ENCODE measurements around the gene SLC25A26.

SLC25A26 gene

DNA sequence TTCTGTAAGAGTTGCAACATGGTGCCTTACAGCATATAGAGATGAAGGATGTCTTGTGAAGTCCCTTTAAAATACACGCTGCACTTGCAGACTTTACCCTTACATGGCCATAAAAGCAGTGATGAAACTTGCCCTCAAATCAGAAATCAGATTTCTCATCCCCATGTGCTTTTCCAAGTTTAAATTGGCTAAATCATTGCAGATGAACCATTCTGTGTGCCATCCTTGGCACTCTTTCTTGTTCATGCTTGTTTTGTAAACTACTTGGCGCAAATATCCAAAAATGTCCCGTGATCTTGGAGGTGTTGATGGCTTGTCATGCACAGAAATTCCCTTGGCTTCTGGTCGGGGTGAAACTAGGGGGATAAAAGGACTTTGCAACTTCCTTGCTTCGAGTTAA lies 144.3 kb downstream of the SLC25A26 start:
- Mint-ChIP-seq H3K9me3 (no peaks in the 10 kb centered on the region), H3K27me3 (ENCODE audit: low read depth, poor library complexity) (peaks cover 4% of the 10 kb centered on the region), H3K27ac (no peak overlapping the region), H3K4me1 (peaks cover 31% of the 10 kb centered on the region), H3K4me3 (no peak overlapping the region), H3K36me3 (ENCODE audit: low read depth) (peaks cover 1% of the 10 kb centered on the region)
- TF ChIP-seq, protein P1, sequence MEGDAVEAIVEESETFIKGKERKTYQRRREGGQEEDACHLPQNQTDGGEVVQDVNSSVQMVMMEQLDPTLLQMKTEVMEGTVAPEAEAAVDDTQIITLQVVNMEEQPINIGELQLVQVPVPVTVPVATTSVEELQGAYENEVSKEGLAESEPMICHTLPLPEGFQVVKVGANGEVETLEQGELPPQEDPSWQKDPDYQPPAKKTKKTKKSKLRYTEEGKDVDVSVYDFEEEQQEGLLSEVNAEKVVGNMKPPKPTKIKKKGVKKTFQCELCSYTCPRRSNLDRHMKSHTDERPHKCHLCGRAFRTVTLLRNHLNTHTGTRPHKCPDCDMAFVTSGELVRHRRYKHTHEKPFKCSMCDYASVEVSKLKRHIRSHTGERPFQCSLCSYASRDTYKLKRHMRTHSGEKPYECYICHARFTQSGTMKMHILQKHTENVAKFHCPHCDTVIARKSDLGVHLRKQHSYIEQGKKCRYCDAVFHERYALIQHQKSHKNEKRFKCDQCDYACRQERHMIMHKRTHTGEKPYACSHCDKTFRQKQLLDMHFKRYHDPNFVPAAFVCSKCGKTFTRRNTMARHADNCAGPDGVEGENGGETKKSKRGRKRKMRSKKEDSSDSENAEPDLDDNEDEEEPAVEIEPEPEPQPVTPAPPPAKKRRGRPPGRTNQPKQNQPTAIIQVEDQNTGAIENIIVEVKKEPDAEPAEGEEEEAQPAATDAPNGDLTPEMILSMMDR (IDR thresholded peaks at IDR 0.05): no peak
- DNase-seq: no peak

GRCh38 chr3:66366747-66367146 lies 145.9 kb downstream of the SLC25A26 start:
- Mint-ChIP-seq H3K9me3 (no peaks in the 10 kb centered on the region), H3K36me3 (ENCODE audit: low read depth) (peaks cover 9% of the 10 kb centered on the region), H3K4me1 (peaks cover 35% of the 10 kb centered on the region), H3K4me3 (no peak overlapping the region), H3K27ac (no peak overlapping the region), H3K27me3 (ENCODE audit: low read depth, poor library complexity) (peaks cover 2% of the 10 kb centered on the region)
- no peak for DNase-seq
- TF ChIP-seq, protein P1 (IDR thresholded peaks at IDR 0.05): no peak

DNA sequence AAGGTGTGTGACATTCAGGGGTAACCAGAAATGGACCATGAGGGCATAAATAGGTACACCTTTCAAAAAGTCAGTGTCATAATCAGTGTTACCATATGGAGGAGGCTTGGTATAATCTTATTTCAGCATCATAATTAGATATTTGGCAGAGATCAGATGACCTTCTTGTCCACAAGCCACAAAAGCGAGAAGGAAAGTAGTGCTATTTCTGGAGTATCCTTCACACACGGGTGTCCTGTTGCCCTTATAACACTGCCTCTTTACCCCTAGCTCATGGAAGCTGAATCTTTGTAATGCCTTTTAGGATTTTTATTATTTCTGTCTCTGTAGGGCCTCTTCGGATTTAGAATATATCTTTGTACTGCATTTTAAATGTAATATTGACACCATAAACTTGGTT lies 147.2 kb downstream of the SLC25A26 start:
- Mint-ChIP-seq H3K4me3 (no peak overlapping the region), H3K27ac (no peak overlapping the region), H3K27me3 (ENCODE audit: low read depth, poor library complexity) (no peaks in the 10 kb centered on the region), H3K4me1 (peaks cover 26% of the 10 kb centered on the region), H3K36me3 (ENCODE audit: low read depth) (peaks cover 9% of the 10 kb centered on the region), H3K9me3 (no peaks in the 10 kb centered on the region)
- no peak for DNase-seq
- TF ChIP-seq, protein P1 (IDR thresholded peaks at IDR 0.05): no peak

- Mint-ChIP-seq H3K9me3 (no peaks in the 10 kb centered on the region), H3K4me3 (no peak overlapping the region), H3K27ac (no peak overlapping the region), H3K27me3 (ENCODE audit: low read depth, poor library complexity) (no peaks in the 10 kb centered on the region), H3K36me3 (ENCODE audit: low read depth) (peaks cover 12% of the 10 kb centered on the region), H3K4me1 (peaks cover 15% of the 10 kb centered on the region)
- no peak for DNase-seq
- TF ChIP-seq, protein P1 (IDR thresholded peaks at IDR 0.05): no peak
Measured at GRCh38 chr3:66370179-66370578, 149.4 kb downstream of the SLC25A26 start.

GRCh38 chr3:66371432-66371831 lies 150.6 kb downstream of the SLC25A26 start:
- no peak overlapping the region for H3K4me3 Mint-ChIP-seq
- H3K27ac Mint-ChIP-seq: no peak overlapping the region
- H3K36me3 Mint-ChIP-seq (ENCODE audit: low read depth): peaks cover 24% of the 10 kb centered on the region
- peaks cover 4% of the 10 kb centered on the region for H3K4me1 Mint-ChIP-seq
- H3K27me3 Mint-ChIP-seq (ENCODE audit: low read depth, poor library complexity): no peaks in the 10 kb centered on the region
- H3K9me3 Mint-ChIP-seq: no peaks in the 10 kb centered on the region
- TF ChIP-seq, protein P1 (IDR thresholded peaks at IDR 0.05): no peak
- DNase-seq: no peak

- DNase-seq: peak; percentile 33
- no peak overlapping the region for H3K4me3 Mint-ChIP-seq
- H3K27me3 Mint-ChIP-seq (ENCODE audit: low read depth, poor library complexity): no peaks in the 10 kb centered on the region
- H3K36me3 Mint-ChIP-seq (ENCODE audit: low read depth): peaks cover 38% of the 10 kb centered on the region
- TF ChIP-seq, protein P1 (IDR thresholded peaks at IDR 0.05): peak; percentile 38
- peaks cover 4% of the 10 kb centered on the region for H3K4me1 Mint-ChIP-seq
- no peak overlapping the region for H3K27ac Mint-ChIP-seq
- H3K9me3 Mint-ChIP-seq: no peaks in the 10 kb centered on the region
Measured at GRCh38 chr3:66372681-66373350, 152.0 kb downstream of the SLC25A26 start.
